Endodermal cell (in vitro differentiated cells): ENCODE data around the gene MAN1A2. TPM values are rescaled to one million over a fixed set of nuclear protein-coding genes. Genes with fewer than 3 reads are reported as not detected.
A peak's percentile ranks its signal among the peaks of the same experiment; 100 is the strongest.

ENCODE experiments used
- DNase-seq: peaks from one replicate; pipeline ENCODE4 v3.0.0-alpha.2; 2017
- H3K27ac ChIP-seq: 2 replicates; pipeline ENCODE4 v1.5.1; 2013; ENCODE audit warnings: mild to moderate bottlenecking, low read depth, low read length, moderate library complexity
- H3K27me3 ChIP-seq: 2 replicates; pipeline ENCODE4 v1.6.1; 2013; ENCODE audit warnings: mild to moderate bottlenecking, low read length, moderate library complexity; ENCODE audit not compliant: insufficient read depth, control insufficient read depth, poor library complexity, severe bottlenecking
- H3K36me3 ChIP-seq: 2 replicates; pipeline ENCODE4 v1.7.0; 2013; ENCODE audit warnings: mild to moderate bottlenecking, low read length, moderate library complexity; ENCODE audit not compliant: control insufficient read depth, insufficient read depth
- H3K4me1 ChIP-seq: one replicate; pipeline ENCODE4 v1.7.0; 2013; ENCODE audit warnings: low read length; ENCODE audit not compliant: control insufficient read depth, insufficient read depth
- H3K4me3 ChIP-seq: 2 replicates; pipeline ENCODE4 v1.5.1; 2013; ENCODE audit warnings: mild to moderate bottlenecking, low read length, moderate library complexity
- H3K9ac ChIP-seq: 2 replicates; pipeline ENCODE4 v1.6.1; 2013; ENCODE audit warnings: mild to moderate bottlenecking, low read length, moderate library complexity; ENCODE audit not compliant: poor library complexity, severe bottlenecking; ENCODE audit errors: extremely low read depth
- H3K9me3 ChIP-seq: 2 replicates; pipeline ENCODE4 v1.6.1; 2013; ENCODE audit warnings: mild to moderate bottlenecking, low read length, moderate library complexity; ENCODE audit not compliant: control insufficient read depth
- H3K27ac Mint-ChIP-seq: 2 replicates; pipeline ENCODE4 v1.8.0; 2020; ENCODE audit warnings: mixed read lengths
- H3K27me3 Mint-ChIP-seq: 2 replicates; pipeline ENCODE4 v1.8.0; 2021; ENCODE audit warnings: mild to moderate bottlenecking, mixed read lengths; ENCODE audit not compliant: insufficient read depth
- H3K36me3 Mint-ChIP-seq: 2 replicates; pipeline ENCODE4 v1.8.0; 2020; ENCODE audit warnings: low read depth, mixed read lengths
- H3K4me1 Mint-ChIP-seq: 2 replicates; pipeline ENCODE4 v1.8.0; 2020; ENCODE audit warnings: mixed read lengths
- H3K4me3 Mint-ChIP-seq: 2 replicates; pipeline ENCODE4 v1.8.0; 2020; ENCODE audit warnings: mild to moderate bottlenecking, moderate library complexity, mixed read lengths
- H3K9me3 Mint-ChIP-seq: 2 replicates; pipeline ENCODE4 v1.8.0; 2020; ENCODE audit warnings: mild to moderate bottlenecking, mixed read lengths
- WGBS, 2 experiments: methylation state at CpG; one replicate each; pipeline versions ENCODE4 v1.1.5 to v1.1.7; 2013; ENCODE audit warnings: missing lambda C conversion rate in 2 of 2, mixed read lengths in 1 of 2; ENCODE audit not compliant: insufficient coverage in 1 of 2, insufficient read length in 1 of 2; 5-methylcytosine and 5-hydroxymethylcytosine counted together
- total RNA-seq, 2 donors: library from RNA; stranded (reverse); fragmentation: NEBNext Ultra II Directional in 1 of 2; extraction: Animal tissue kit (Norgen Biotek cat#: 25700) in 1 of 2; gene quantifications; 2 replicates in 1 of 2; 3 replicates in 1 of 2; pipeline ENCODE4 v1.2.1, GENCODE V29; 2021
- TF ChIP-seq, protein P1 (sequence below): fragments of 200-600 bp; sonication (generic); conservative IDR thresholded peaks from 2 replicates; pipeline ENCODE4 v1.5.0; 2021; ENCODE audit warnings: antibody characterized with exemption, mild to moderate bottlenecking

MAN1A2 gene
- total RNA-seq, 2 donors from 2014 or later, result 33.3 to 40.9 TPM

GRCh38 chr1:117427297-117427696 is 60.0 kb downstream of the MAN1A2 start:
- Mint-ChIP-seq H3K36me3 (peaks cover 44% of the 10 kb centered on the region), H3K27ac (no peak overlapping the region), H3K4me3 (no peak overlapping the region), H3K4me1 (no peaks in the 10 kb centered on the region), H3K9me3 (peaks cover 43% of the 10 kb centered on the region), H3K27me3 (no peaks in the 10 kb centered on the region)
- H3K4me1 ChIP-seq, result no peaks in the 10 kb centered on the region
- peak overlapping the region; percentile 59 for H3K4me3 ChIP-seq
- H3K27ac ChIP-seq, result no peak overlapping the region
- DNase-seq, result no peak
- no peaks in the 10 kb centered on the region for H3K27me3 ChIP-seq
- H3K9me3 ChIP-seq, result peaks cover 56% of the 10 kb centered on the region
- TF ChIP-seq, protein P1, sequence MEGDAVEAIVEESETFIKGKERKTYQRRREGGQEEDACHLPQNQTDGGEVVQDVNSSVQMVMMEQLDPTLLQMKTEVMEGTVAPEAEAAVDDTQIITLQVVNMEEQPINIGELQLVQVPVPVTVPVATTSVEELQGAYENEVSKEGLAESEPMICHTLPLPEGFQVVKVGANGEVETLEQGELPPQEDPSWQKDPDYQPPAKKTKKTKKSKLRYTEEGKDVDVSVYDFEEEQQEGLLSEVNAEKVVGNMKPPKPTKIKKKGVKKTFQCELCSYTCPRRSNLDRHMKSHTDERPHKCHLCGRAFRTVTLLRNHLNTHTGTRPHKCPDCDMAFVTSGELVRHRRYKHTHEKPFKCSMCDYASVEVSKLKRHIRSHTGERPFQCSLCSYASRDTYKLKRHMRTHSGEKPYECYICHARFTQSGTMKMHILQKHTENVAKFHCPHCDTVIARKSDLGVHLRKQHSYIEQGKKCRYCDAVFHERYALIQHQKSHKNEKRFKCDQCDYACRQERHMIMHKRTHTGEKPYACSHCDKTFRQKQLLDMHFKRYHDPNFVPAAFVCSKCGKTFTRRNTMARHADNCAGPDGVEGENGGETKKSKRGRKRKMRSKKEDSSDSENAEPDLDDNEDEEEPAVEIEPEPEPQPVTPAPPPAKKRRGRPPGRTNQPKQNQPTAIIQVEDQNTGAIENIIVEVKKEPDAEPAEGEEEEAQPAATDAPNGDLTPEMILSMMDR, result no peak
- H3K9ac ChIP-seq, result no peak overlapping the region
- H3K36me3 ChIP-seq, result peaks cover 56% of the 10 kb centered on the region

DNA sequence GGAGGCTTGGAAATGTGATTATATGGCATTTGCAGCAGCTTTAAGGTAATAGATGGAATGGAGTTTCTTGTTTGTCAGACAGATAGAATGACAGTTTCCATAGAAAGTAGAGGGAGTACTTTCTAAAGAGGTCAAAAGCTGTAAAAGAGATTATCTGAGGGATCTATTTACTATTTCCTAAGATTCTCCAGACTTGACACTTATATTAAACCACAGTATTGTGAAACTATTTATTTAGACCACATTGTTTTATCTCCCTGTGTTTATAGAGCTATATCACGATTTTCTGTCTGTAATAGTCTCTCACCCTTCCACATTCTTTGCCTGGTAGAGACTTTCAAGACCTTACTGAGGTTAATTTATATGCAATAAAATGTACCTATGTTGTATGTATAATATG is 66.7 kb downstream of the MAN1A2 start:
- Mint-ChIP-seq H3K4me1 (peaks cover 8% of the 10 kb centered on the region), H3K36me3 (peaks cover 1% of the 10 kb centered on the region), H3K9me3 (peaks cover 4% of the 10 kb centered on the region), H3K4me3 (no peak overlapping the region), H3K27me3 (no peaks in the 10 kb centered on the region), H3K27ac (no peak overlapping the region)
- H3K27me3 ChIP-seq, result no peaks in the 10 kb centered on the region
- H3K27ac ChIP-seq, result no peak overlapping the region
- DNase-seq, result no peak
- peaks cover 8% of the 10 kb centered on the region for H3K36me3 ChIP-seq
- no peaks in the 10 kb centered on the region for H3K4me1 ChIP-seq
- WGBS, 2 experiments, result 100% methylated on average over 1 of the region's 1 CpG; no CpG with 5 or more reads in 1 of the 2 experiments
- TF ChIP-seq, protein P1, result no peak
- peaks cover 7% of the 10 kb centered on the region for H3K9me3 ChIP-seq
- no peak overlapping the region for H3K9ac ChIP-seq
- H3K4me3 ChIP-seq, result no peak overlapping the region

DNA sequence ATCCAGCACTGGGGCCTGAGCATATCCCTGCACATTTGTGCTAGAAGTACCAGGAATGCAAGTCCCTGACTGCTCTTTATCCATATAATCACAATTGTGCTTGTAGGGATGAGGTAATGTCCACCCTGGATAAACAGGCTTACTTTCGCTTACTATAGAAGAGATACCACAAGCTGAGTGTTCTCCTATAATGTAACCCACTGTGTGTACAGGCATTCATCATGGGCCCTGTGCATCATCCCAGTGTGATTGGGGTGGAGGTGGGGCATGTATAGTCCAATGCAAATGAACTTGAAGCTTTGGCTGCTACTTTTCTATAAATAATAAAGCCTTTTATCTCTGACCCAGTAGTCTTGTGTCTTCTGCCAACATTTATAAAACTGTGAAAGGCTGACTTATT is 69.3 kb downstream of the MAN1A2 start:
- peaks cover 13% of the 10 kb centered on the region for H3K4me1 Mint-ChIP-seq
- H3K36me3 Mint-ChIP-seq, result no peaks in the 10 kb centered on the region
- Histone ChIP-seq H3K36me3 (peaks cover 4% of the 10 kb centered on the region), H3K27ac (no peak overlapping the region), H3K27me3 (no peaks in the 10 kb centered on the region), H3K4me1 (no peaks in the 10 kb centered on the region), H3K9ac (no peak overlapping the region), H3K4me3 (no peak overlapping the region), H3K9me3 (peaks cover 3% of the 10 kb centered on the region)
- TF ChIP-seq, protein P1, result no peak
- H3K9me3 Mint-ChIP-seq, result peaks cover 2% of the 10 kb centered on the region
- no peak for DNase-seq
- no peak overlapping the region for H3K27ac Mint-ChIP-seq
- no peaks in the 10 kb centered on the region for H3K27me3 Mint-ChIP-seq
- H3K4me3 Mint-ChIP-seq, result no peak overlapping the region
- WGBS, 2 experiments, result 85% methylated on average over 1 of the region's 1 CpG; no CpG with 5 or more reads in 1 of the 2 experiments
